ENCODE results near the gene KCNH6.

Gene KCNH6

GRCh38 chr17:63514974-63515373 lies 8.2 kb upstream of the KCNH6 start:
- Mint-ChIP-seq H3K4me3 (no peak overlapping the region), H3K9me3 (ENCODE audit: low read depth) (no peaks in the 10 kb centered on the region), H3K27me3 (peaks cover 2% of the 10 kb centered on the region), H3K27ac (no peak overlapping the region), H3K4me1 (ENCODE audit: low read depth) (no peaks in the 10 kb centered on the region), H3K36me3 (no peaks in the 10 kb centered on the region)

- Mint-ChIP-seq H3K27me3 (peaks cover 2% of the 10 kb centered on the region), H3K4me1 (ENCODE audit: low read depth) (no peaks in the 10 kb centered on the region), H3K36me3 (no peaks in the 10 kb centered on the region), H3K4me3 (no peak overlapping the region), H3K27ac (no peak overlapping the region), H3K9me3 (ENCODE audit: low read depth) (no peaks in the 10 kb centered on the region)
These were observed 7.7 kb upstream of the KCNH6 start for GRCh38 chr17:63515426-63515825.

- Mint-ChIP-seq H3K4me1 (ENCODE audit: low read depth) (no peaks in the 10 kb centered on the region), H3K36me3 (no peaks in the 10 kb centered on the region), H3K9me3 (ENCODE audit: low read depth) (no peaks in the 10 kb centered on the region), H3K4me3 (no peak overlapping the region), H3K27ac (no peak overlapping the region), H3K27me3 (peaks cover 6% of the 10 kb centered on the region)
These were observed 6.0 kb upstream of the KCNH6 start for GRCh38 chr17:63516910-63517824.

- Mint-ChIP-seq H3K4me1 (ENCODE audit: low read depth) (no peaks in the 10 kb centered on the region), H3K27ac (no peak overlapping the region), H3K4me3 (no peak overlapping the region), H3K27me3 (peaks cover 6% of the 10 kb centered on the region), H3K36me3 (no peaks in the 10 kb centered on the region), H3K9me3 (ENCODE audit: low read depth) (no peaks in the 10 kb centered on the region)
These were observed 5.2 kb upstream of the KCNH6 start for GRCh38 chr17:63517825-63518534.

- no peak overlapping the region for H3K4me3 Mint-ChIP-seq
- no peak overlapping the region for H3K27ac Mint-ChIP-seq
- peaks cover 7% of the 10 kb centered on the region for H3K4me1 Mint-ChIP-seq (ENCODE audit: low read depth)
- peaks cover 14% of the 10 kb centered on the region for H3K27me3 Mint-ChIP-seq
- no peaks in the 10 kb centered on the region for H3K9me3 Mint-ChIP-seq (ENCODE audit: low read depth)
- no peaks in the 10 kb centered on the region for H3K36me3 Mint-ChIP-seq
These were observed 3.9 kb upstream of the KCNH6 start for GRCh38 chr17:63519116-63519881.

GRCh38 chr17:63519972-63520882 lies 2.9 kb upstream of the KCNH6 start:
- no peaks in the 10 kb centered on the region for H3K9me3 Mint-ChIP-seq (ENCODE audit: low read depth)
- H3K36me3 Mint-ChIP-seq = no peaks in the 10 kb centered on the region
- H3K4me1 Mint-ChIP-seq (ENCODE audit: low read depth) = peaks cover 7% of the 10 kb centered on the region
- H3K27ac Mint-ChIP-seq = no peak overlapping the region
- H3K4me3 Mint-ChIP-seq = no peak overlapping the region
- peaks cover 16% of the 10 kb centered on the region for H3K27me3 Mint-ChIP-seq

- Mint-ChIP-seq H3K27me3 (peaks cover 16% of the 10 kb centered on the region), H3K9me3 (ENCODE audit: low read depth) (no peaks in the 10 kb centered on the region), H3K36me3 (no peaks in the 10 kb centered on the region), H3K4me1 (ENCODE audit: low read depth) (peaks cover 7% of the 10 kb centered on the region), H3K27ac (no peak overlapping the region), H3K4me3 (no peak overlapping the region)
These were observed 893 bp downstream of the KCNH6 start for GRCh38 chr17:63524051-63524450.

GRCh38 chr17:63525190-63525946 lies 2.2 kb downstream of the KCNH6 start:
- Mint-ChIP-seq H3K27me3 (peaks cover 16% of the 10 kb centered on the region), H3K36me3 (no peaks in the 10 kb centered on the region), H3K4me3 (no peak overlapping the region), H3K9me3 (ENCODE audit: low read depth) (no peaks in the 10 kb centered on the region), H3K27ac (peak overlapping the region; percentile 50), H3K4me1 (ENCODE audit: low read depth) (peaks cover 7% of the 10 kb centered on the region)

GRCh38 chr17:63526861-63527260 lies 3.7 kb downstream of the KCNH6 start:
- peaks cover 11% of the 10 kb centered on the region for H3K27me3 Mint-ChIP-seq
- H3K4me3 Mint-ChIP-seq = no peak overlapping the region
- no peaks in the 10 kb centered on the region for H3K36me3 Mint-ChIP-seq
- no peak overlapping the region for H3K27ac Mint-ChIP-seq
- no peaks in the 10 kb centered on the region for H3K9me3 Mint-ChIP-seq (ENCODE audit: low read depth)
- peaks cover 7% of the 10 kb centered on the region for H3K4me1 Mint-ChIP-seq (ENCODE audit: low read depth)

- peaks cover 7% of the 10 kb centered on the region for H3K4me1 Mint-ChIP-seq (ENCODE audit: low read depth)
- peaks cover 11% of the 10 kb centered on the region for H3K27me3 Mint-ChIP-seq
- H3K9me3 Mint-ChIP-seq (ENCODE audit: low read depth) = no peaks in the 10 kb centered on the region
- no peaks in the 10 kb centered on the region for H3K36me3 Mint-ChIP-seq
- H3K4me3 Mint-ChIP-seq = no peak overlapping the region
- no peak overlapping the region for H3K27ac Mint-ChIP-seq
These were observed 5.0 kb downstream of the KCNH6 start for GRCh38 chr17:63528183-63528582.

GRCh38 chr17:63529711-63530556 lies 6.8 kb downstream of the KCNH6 start:
- Mint-ChIP-seq H3K36me3 (no peaks in the 10 kb centered on the region), H3K4me3 (no peak overlapping the region), H3K4me1 (ENCODE audit: low read depth) (no peaks in the 10 kb centered on the region), H3K27ac (no peak overlapping the region), H3K27me3 (peaks cover 2% of the 10 kb centered on the region), H3K9me3 (ENCODE audit: low read depth) (no peaks in the 10 kb centered on the region)

GRCh38 chr17:63530557-63531021 lies 7.4 kb downstream of the KCNH6 start:
- Mint-ChIP-seq H3K36me3 (no peaks in the 10 kb centered on the region), H3K9me3 (ENCODE audit: low read depth) (no peaks in the 10 kb centered on the region), H3K27ac (no peak overlapping the region), H3K4me1 (ENCODE audit: low read depth) (no peaks in the 10 kb centered on the region), H3K4me3 (no peak overlapping the region), H3K27me3 (peaks cover 2% of the 10 kb centered on the region)
